HCT116 (cell line): ENCODE data around the gene ZEB1. TPM values are rescaled to one million over a fixed set of nuclear protein-coding genes. Genes with fewer than 3 reads are reported as not detected.

Experiments
- ATAC-seq: fragments of 200-7000 bp; cut with Tn5 transposase; 2 replicates; pipeline ENCODE4 v1.9.1; 2020; ENCODE audit warnings: mild to moderate bottlenecking, moderate library complexity
- BruUV-seq: library from RNA; stranded (reverse); fragments of 400-500 nt; replicated peaks from 2 replicates; lab custom pipeline; 2021; lab: Mats Ljungman, UMichigan
- CTCF ChIA-PET: fragments of 300-600 bp; sonication (Branson Sonifier 250); formaldehyde crosslinking; loops from one replicate; lab custom pipeline; 2021; ENCODE audit warnings: antibody characterized with exemption; lab: Charles Lee
- POLR2A ChIA-PET: fragments of 300-600, 350-600 bp; sonication (Branson Sonifier 250); formaldehyde crosslinking; loops from one replicate; lab custom pipeline; 2021; ENCODE audit warnings: antibody characterized with exemption; lab: Charles Lee
- RAD21 ChIA-PET, 2 experiments: fragments of 300-600 bp; sonication (Branson Sonifier 250); formaldehyde crosslinking; loops; one replicate each; lab custom pipeline; 2023; ENCODE audit warnings: low total read pairs in 2 of 2; ENCODE audit not compliant: uncharacterized antibody in 2 of 2, unreplicated experiment in 2 of 2, low non-redundant PET in 1 of 2; lab: Charles Lee
- DNase-seq: peaks from one replicate; pipeline ENCODE4 v3.0.0-alpha.2; 2010; ENCODE audit warnings: low read depth, low spot score
- H2AFZ ChIP-seq: fragments of 200-600 bp; shearing (Covaris generic), sonication (generic); 2 replicates; pipeline ENCODE4 v1.6.1; 2017; ENCODE audit warnings: low read depth, mixed run types, mixed read lengths, antibody characterized with exemption, low read length; ENCODE audit not compliant: poor library complexity, severe bottlenecking
- H3K27ac ChIP-seq: 2 replicates; pipeline ENCODE4 v1.5.1; 2012; ENCODE audit warnings: low read depth, low read length
- H3K27me3 ChIP-seq: fragments of 200-600 bp; sonication (generic); 2 replicates; pipeline ENCODE4 v1.6.1; 2016; ENCODE audit warnings: mixed run types, low read length, mixed read lengths; ENCODE audit not compliant: insufficient read depth
- H3K36me3 ChIP-seq, 2 experiments: fragments of 200-500 bp in 1 of 2; fragments of 200-600 bp in 1 of 2; sonication (Bioruptor generic) in 1 of 2; sonication (generic) in 1 of 2; 2 replicates each; pipeline versions ENCODE4 v1.5.1 to v1.6.1; 2014 to 2016; ENCODE audit warnings: low read length in 2 of 2, inconsistent platforms in 1 of 2, mixed read lengths in 1 of 2, mixed run types in 1 of 2; ENCODE audit not compliant: insufficient read depth in 2 of 2, control insufficient read depth in 1 of 2
- H3K4me1 ChIP-seq, 2 experiments: fragments of 200-600 bp in 1 of 2; sonication (generic) in 1 of 2; 2 replicates each; pipeline versions ENCODE4 v1.5.1 to v1.6.1; 2012 to 2017; ENCODE audit warnings: low read length in 2 of 2, inconsistent platforms in 1 of 2, mild to moderate bottlenecking in 1 of 2, mixed read lengths in 1 of 2, mixed run types in 1 of 2, moderate library complexity in 1 of 2; ENCODE audit not compliant: insufficient read depth in 2 of 2, control insufficient read depth in 1 of 2
- H3K4me2 ChIP-seq: fragments of 200-600 bp; sonication (generic); 2 replicates; pipeline ENCODE4 v1.6.1; 2017; ENCODE audit warnings: mixed run types, low read length, mixed read lengths
- H3K4me3 ChIP-seq, 2 experiments: fragments of 200-600 bp in 1 of 2; sonication (generic) in 1 of 2; replicated peaks in 1 of 2; 2 replicates each; pipeline ENCODE4 v1.5.1; 2011 to 2016; ENCODE audit warnings: low read length in 2 of 2, control low read depth in 1 of 2, low read depth in 1 of 2, mild to moderate bottlenecking in 1 of 2, mixed read lengths in 1 of 2, mixed run types in 1 of 2
- H3K79me2 ChIP-seq: fragments of 200-600 bp; sonication (generic); 2 replicates; pipeline ENCODE4 v1.6.1; 2017; ENCODE audit warnings: mild to moderate bottlenecking, mixed run types, low read length, moderate library complexity, mixed read lengths; ENCODE audit not compliant: insufficient read depth
- H3K9ac ChIP-seq: fragments of 200-600 bp; sonication (generic); 2 replicates; pipeline ENCODE4 v1.6.1; 2016; ENCODE audit warnings: low read length, mixed read lengths
- H3K9me2 ChIP-seq: fragments of 200-600 bp; sonication (generic), shearing (Covaris generic); 2 replicates; pipeline ENCODE4 v1.6.1; 2017; ENCODE audit warnings: mixed run types, mild to moderate bottlenecking, moderate library complexity; ENCODE audit not compliant: insufficient read depth
- H3K9me3 ChIP-seq, 2 experiments: fragments of 200-500 bp in 1 of 2; fragments of 200-600 bp in 1 of 2; sonication (Bioruptor generic) in 1 of 2; sonication (generic) in 1 of 2; 2 replicates each; pipeline ENCODE4 v1.6.1; 2014 to 2017; ENCODE audit warnings: low read length in 2 of 2, mixed read lengths in 2 of 2, inconsistent platforms in 1 of 2, low read depth in 1 of 2, mild to moderate bottlenecking in 1 of 2, mixed run types in 1 of 2, moderate library complexity in 1 of 2; ENCODE audit not compliant: control insufficient read depth in 1 of 2, insufficient read depth in 1 of 2
- H4K20me1 ChIP-seq: fragments of 200-600 bp; sonication (generic), shearing (Covaris generic); 2 replicates; pipeline ENCODE4 v1.6.1; 2017; ENCODE audit warnings: mixed run types, mild to moderate bottlenecking, moderate library complexity; ENCODE audit not compliant: insufficient read depth
- ATF3 ChIP-seq: IDR thresholded peaks from 2 replicates; pipeline ENCODE4 v1.6.1; 2012
- CEBPB ChIP-seq: IDR thresholded peaks from 2 replicates; pipeline ENCODE4 v1.6.1; 2012; ENCODE audit warnings: low read depth
- EGR1 ChIP-seq: IDR thresholded peaks from 2 replicates; pipeline ENCODE4 v1.6.1; 2012; ENCODE audit warnings: low read depth
- ELF1 ChIP-seq: IDR thresholded peaks from 2 replicates; pipeline ENCODE4 v1.6.1; 2012; ENCODE audit warnings: low read depth, borderline replicate concordance
- EZH2 ChIP-seq: fragments of 200-600 bp; sonication (generic); IDR thresholded peaks from 2 replicates; pipeline ENCODE4 v1.6.1; 2017; ENCODE audit warnings: antibody characterized with exemption, mixed run types
- MAX ChIP-seq: IDR thresholded peaks from 2 replicates; pipeline ENCODE4 v1.6.1; 2012
- POLR2A ChIP-seq: IDR thresholded peaks from 2 replicates; pipeline ENCODE4 v1.7.0; 2011; ENCODE audit warnings: borderline replicate concordance; ENCODE audit not compliant: insufficient read depth, insufficient read length; ENCODE audit errors: extremely low read depth
- POLR2AphosphoS5 ChIP-seq: IDR thresholded peaks from 2 replicates; pipeline ENCODE4 v1.6.1; 2011; ENCODE audit warnings: mild to moderate bottlenecking, low read depth, low read length, moderate library complexity
- RAD21 ChIP-seq: IDR thresholded peaks from 2 replicates; pipeline ENCODE4 v1.6.1; 2012; ENCODE audit warnings: low read depth, mild to moderate bottlenecking
- SRF ChIP-seq: IDR thresholded peaks from 2 replicates; pipeline ENCODE4 v1.6.1; 2012; ENCODE audit warnings: low read depth
- ZBTB33 ChIP-seq: IDR thresholded peaks from 2 replicates; pipeline ENCODE4 v1.6.1; 2011; ENCODE audit warnings: mild to moderate bottlenecking, low read length, moderate library complexity; ENCODE audit not compliant: insufficient replicate concordance; ENCODE audit errors: extremely low read depth
- intact Hi-C: fragments of 100-400 bp; cut with micrococcal nuclease; formaldehyde crosslinking; loops from 2 replicates; pipeline ENCODE4 v1.10.0; 2022
- total RNA-seq: library from RNA; stranded (reverse); gene quantifications from one replicate; pipeline ENCODE4 v1.2.1, GENCODE V29; 2021; ENCODE audit not compliant: unreplicated experiment
- TF ChIP-seq, protein P1 (sequence below): IDR thresholded peaks from 2 replicates; pipeline ENCODE4 v1.6.1; 2012; ENCODE audit warnings: low read depth

Gene ZEB1
- total RNA-seq, 1 experiment from 2014 or later, result 3.4 TPM

- H3K27ac ChIP-seq, result no peak overlapping the region
- no peak overlapping the region for H3K4me3 ChIP-seq
- no peaks in the 10 kb centered on the region for H3K27me3 ChIP-seq
- no peaks in the 10 kb centered on the region for H3K9me3 ChIP-seq
- H3K4me2 ChIP-seq, result no peak overlapping the region
- H2AFZ ChIP-seq, result no peak overlapping the region
- BruUV-seq, result no TSS peak
- no peaks in the 10 kb centered on the region for H3K4me1 ChIP-seq
- ChIA-PET RAD21 (no interaction called here), CTCF (no interaction called here), POLR2A (no interaction called here)
- ATAC-seq (no peak), DNase-seq (no peak)
- no peaks in the 10 kb centered on the region for H3K79me2 ChIP-seq
- H3K9ac ChIP-seq, result no peak overlapping the region
- H4K20me1 ChIP-seq, result no peaks in the 10 kb centered on the region
- no peaks in the 10 kb centered on the region for H3K9me2 ChIP-seq
- intact Hi-C loops, result no loop called here
- no peaks in the 10 kb centered on the region for H3K36me3 ChIP-seq
- no peak for TF ChIP-seq ATF3
- TF ChIP-seq ELF1, result no peak
- no peak for TF ChIP-seq EGR1
- TF ChIP-seq SRF, result no peak
- TF ChIP-seq ZBTB33, result no peak
- no peak for TF ChIP-seq CEBPB
- no peak for TF ChIP-seq EZH2
- TF ChIP-seq, protein P1, sequence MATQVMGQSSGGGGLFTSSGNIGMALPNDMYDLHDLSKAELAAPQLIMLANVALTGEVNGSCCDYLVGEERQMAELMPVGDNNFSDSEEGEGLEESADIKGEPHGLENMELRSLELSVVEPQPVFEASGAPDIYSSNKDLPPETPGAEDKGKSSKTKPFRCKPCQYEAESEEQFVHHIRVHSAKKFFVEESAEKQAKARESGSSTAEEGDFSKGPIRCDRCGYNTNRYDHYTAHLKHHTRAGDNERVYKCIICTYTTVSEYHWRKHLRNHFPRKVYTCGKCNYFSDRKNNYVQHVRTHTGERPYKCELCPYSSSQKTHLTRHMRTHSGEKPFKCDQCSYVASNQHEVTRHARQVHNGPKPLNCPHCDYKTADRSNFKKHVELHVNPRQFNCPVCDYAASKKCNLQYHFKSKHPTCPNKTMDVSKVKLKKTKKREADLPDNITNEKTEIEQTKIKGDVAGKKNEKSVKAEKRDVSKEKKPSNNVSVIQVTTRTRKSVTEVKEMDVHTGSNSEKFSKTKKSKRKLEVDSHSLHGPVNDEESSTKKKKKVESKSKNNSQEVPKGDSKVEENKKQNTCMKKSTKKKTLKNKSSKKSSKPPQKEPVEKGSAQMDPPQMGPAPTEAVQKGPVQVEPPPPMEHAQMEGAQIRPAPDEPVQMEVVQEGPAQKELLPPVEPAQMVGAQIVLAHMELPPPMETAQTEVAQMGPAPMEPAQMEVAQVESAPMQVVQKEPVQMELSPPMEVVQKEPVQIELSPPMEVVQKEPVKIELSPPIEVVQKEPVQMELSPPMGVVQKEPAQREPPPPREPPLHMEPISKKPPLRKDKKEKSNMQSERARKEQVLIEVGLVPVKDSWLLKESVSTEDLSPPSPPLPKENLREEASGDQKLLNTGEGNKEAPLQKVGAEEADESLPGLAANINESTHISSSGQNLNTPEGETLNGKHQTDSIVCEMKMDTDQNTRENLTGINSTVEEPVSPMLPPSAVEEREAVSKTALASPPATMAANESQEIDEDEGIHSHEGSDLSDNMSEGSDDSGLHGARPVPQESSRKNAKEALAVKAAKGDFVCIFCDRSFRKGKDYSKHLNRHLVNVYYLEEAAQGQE, result no peak
- no peak for TF ChIP-seq RAD21
- no peak for TF ChIP-seq MAX
- TF ChIP-seq POLR2AphosphoS5, result no peak
- no peak for TF ChIP-seq POLR2A
Observed at GRCh38 chr10:31383810-31384588, 65.0 kb downstream of the ZEB1 start.
